Esophagus (tissue), 2 donors: ENCODE measurements around the gene MTHFD2L. TPM values are rescaled to one million over a fixed set of nuclear protein-coding genes. Genes with fewer than 3 reads are reported as not detected.
"Not testable (repeated sequence)": the region's sequence is repeated elsewhere in the genome, so short reads cannot be mapped to it uniquely, and the experiment has no call there.

Experiments used
- H3K27ac ChIP-seq, 2 donors: one replicate each; pipeline ENCODE4 v1.5.1; 2013; ENCODE audit warnings: low read depth in 2 of 2, mild to moderate bottlenecking in 2 of 2, inconsistent platforms in 1 of 2, low read length in 1 of 2, moderate library complexity in 1 of 2
- H3K27me3 ChIP-seq, 2 donors: one replicate each; pipeline ENCODE4 v1.6.1; 2013; ENCODE audit warnings: low read length in 2 of 2, control low read depth in 1 of 2, mild to moderate bottlenecking in 1 of 2; ENCODE audit not compliant: insufficient read depth in 2 of 2, control insufficient read depth in 1 of 2
- H3K36me3 ChIP-seq, 2 donors: one replicate each; pipeline ENCODE4 v1.6.1; 2013; ENCODE audit warnings: low read length in 1 of 2; ENCODE audit not compliant: control insufficient read depth in 2 of 2, insufficient read depth in 2 of 2
- H3K4me1 ChIP-seq, 2 donors: one replicate each; pipeline ENCODE4 v1.6.1; 2013; ENCODE audit warnings: low read length in 1 of 2; ENCODE audit not compliant: control insufficient read depth in 2 of 2, insufficient read depth in 2 of 2
- H3K4me3 ChIP-seq, 2 donors: one replicate each; pipeline ENCODE4 v1.5.1; 2013; ENCODE audit warnings: low read length in 2 of 2, mild to moderate bottlenecking in 2 of 2, low read depth in 1 of 2, moderate library complexity in 1 of 2
- H3K9me3 ChIP-seq, 2 donors: one replicate each; pipeline ENCODE4 v1.6.1; 2013; ENCODE audit warnings: mild to moderate bottlenecking in 2 of 2, low read depth in 1 of 2, low read length in 1 of 2, moderate library complexity in 1 of 2; ENCODE audit not compliant: control insufficient read depth in 2 of 2, insufficient read depth in 1 of 2
- WGBS, 2 donors: extraction: QIAGEN DNeasy Blood & Tissue Kit; methylation state at CpG; one replicate each; pipeline ENCODE4 v1.1.7; 2013; 5-methylcytosine and 5-hydroxymethylcytosine counted together
- polyA plus RNA-seq, 2 donors: library from polyadenylated mRNA; stranded (reverse); fragments of 200-250 nt; gene quantifications; one replicate each; pipeline ENCODE4 v1.2.3, GENCODE V29; 2013
- donor health status: healthy with polysubstance abuse.
- donor health status: Bipolar disorder and iron deficiency.

Gene MTHFD2L
- polyA plus RNA-seq, 2 donors: 5.9 to 6.2 TPM

GRCh38 chr4:74114234-74114633 lies 43.7 kb upstream of the MTHFD2L start:
- H3K27me3 ChIP-seq: no peaks in the 10 kb centered on the region
- H3K4me1 ChIP-seq: peaks cover 0 to 15% of the 10 kb centered on the region in 2 donors
- H3K4me3 ChIP-seq: no peak overlapping the region
- H3K36me3 ChIP-seq: no peaks in the 10 kb centered on the region
- H3K27ac ChIP-seq: peak overlapping the region; percentile 66 to 77
- WGBS, 2 donors: 60 to 76% methylated on average over 1 of the region's 1 CpG
- no peaks in the 10 kb centered on the region for H3K9me3 ChIP-seq

GRCh38 chr4:74117024-74117534 lies 40.8 kb upstream of the MTHFD2L start:
- H3K9me3 ChIP-seq: no peaks in the 10 kb centered on the region
- 18 to 21% methylated on average over 3 of the region's 3 CpGs for WGBS, 2 donors
- H3K27ac ChIP-seq: peak overlapping the region; percentile 1 to 68
- H3K4me1 ChIP-seq: peaks cover 0 to 9% of the 10 kb centered on the region in 2 donors
- H3K27me3 ChIP-seq: no peaks in the 10 kb centered on the region
- no peaks in the 10 kb centered on the region for H3K36me3 ChIP-seq
- H3K4me3 ChIP-seq: no peak overlapping the region

- Histone ChIP-seq H3K4me3 (no peak overlapping the region), H3K27me3 (no peaks in the 10 kb centered on the region), H3K27ac (no peak overlapping the region), H3K36me3 (no peaks in the 10 kb centered on the region), H3K4me1 (peaks cover 0 to 4% of the 10 kb centered on the region in 2 donors), H3K9me3 (no peaks in the 10 kb centered on the region)
- WGBS, 2 donors: 74 to 82% methylated on average over 6 of the region's 6 CpGs
Measured at GRCh38 chr4:74118600-74119338, 39.1 kb upstream of the MTHFD2L start.

- H3K27me3 ChIP-seq: no peaks in the 10 kb centered on the region
- no peaks in the 10 kb centered on the region for H3K36me3 ChIP-seq
- WGBS, 2 donors: 97 to 98% methylated on average over 1 of the region's 1 CpG
- peaks cover 0 to 2% of the 10 kb centered on the region in 2 donors for H3K4me1 ChIP-seq
- no peak overlapping the region for H3K4me3 ChIP-seq
- H3K9me3 ChIP-seq: no peaks in the 10 kb centered on the region
- H3K27ac ChIP-seq: no peak overlapping the region
Measured at GRCh38 chr4:74120086-74120485, 37.8 kb upstream of the MTHFD2L start.

- 77 to 83% methylated on average over 2 of the region's 2 CpGs for WGBS, 2 donors
- H3K36me3 ChIP-seq: no peaks in the 10 kb centered on the region
- H3K27ac ChIP-seq: no peak overlapping the region
- no peaks in the 10 kb centered on the region for H3K27me3 ChIP-seq
- no peak overlapping the region for H3K4me3 ChIP-seq
- H3K9me3 ChIP-seq: no peaks in the 10 kb centered on the region
- peaks cover 0 to 2% of the 10 kb centered on the region in 2 donors for H3K4me1 ChIP-seq
Measured at GRCh38 chr4:74121643-74122579, 36.0 kb upstream of the MTHFD2L start.

GRCh38 chr4:74123065-74123728 lies 34.7 kb upstream of the MTHFD2L start:
- H3K4me3 ChIP-seq: no peak overlapping the region
- WGBS, 2 donors: 63 to 69% methylated on average over 1 of the region's 1 CpG
- no peaks in the 10 kb centered on the region for H3K36me3 ChIP-seq
- H3K27me3 ChIP-seq: no peaks in the 10 kb centered on the region
- no peaks in the 10 kb centered on the region for H3K4me1 ChIP-seq
- H3K27ac ChIP-seq: no peak overlapping the region
- no peaks in the 10 kb centered on the region for H3K9me3 ChIP-seq

- WGBS, 2 donors: 91% methylated on average over 1 of the region's 1 CpG
Measured at GRCh38 chr4:74125029-74125428, 32.9 kb upstream of the MTHFD2L start.

GRCh38 chr4:74127745-74128144 lies 30.2 kb upstream of the MTHFD2L start:
- Histone ChIP-seq H3K4me1 (no peaks in the 10 kb centered on the region), H3K27me3 (no peaks in the 10 kb centered on the region), H3K36me3 (no peaks in the 10 kb centered on the region), H3K27ac (no peak overlapping the region), H3K4me3 (no peak overlapping the region), H3K9me3 (no peaks in the 10 kb centered on the region)
- 85 to 87% methylated on average over 4 of the region's 4 CpGs for WGBS, 2 donors

More at GRCh38 chr4:74125029-74125428, 32.9 kb upstream of the MTHFD2L start:
- Histone ChIP-seq H3K36me3 (no peaks in the 10 kb centered on the region), H3K9me3 (no peaks in the 10 kb centered on the region), H3K4me3 (no peak overlapping the region), H3K4me1 (no peaks in the 10 kb centered on the region), H3K27ac (no peak overlapping the region), H3K27me3 (no peaks in the 10 kb centered on the region)

- not testable (repeated sequence) for H3K4me3 ChIP-seq, H3K27me3 ChIP-seq, H3K27ac ChIP-seq, H3K4me1 ChIP-seq, H3K36me3 ChIP-seq, H3K9me3 ChIP-seq
- 96 to 97% methylated on average over 2 of the region's 2 CpGs for WGBS, 2 donors
Measured at GRCh38 chr4:74130843-74131242, 27.1 kb upstream of the MTHFD2L start.
